Measurements from ENCODE around the gene NPW. TPM values are rescaled to one million over a fixed set of nuclear protein-coding genes. Genes with fewer than 3 reads are reported as not detected.

NPW gene
- total RNA-seq (2012; rRNA removed) = not detected in 2 replicates

- Histone ChIP-seq H3K4me2 (ENCODE audit: low read length) (peak within 1 kb of the TSS; percentile 73), H3K27me3 (ENCODE audit: control insufficient read depth, insufficient read depth, low read length) (peaks cover 3% of the 10 kb centered on the region), H3K9ac (ENCODE audit: low read depth, low read length) (no peak within 1 kb of the TSS), H3K9me3 (replicated peaks; ENCODE audit: low read length) (no peaks in the 10 kb centered on the region), H3K4me3 (ENCODE audit: low read length) (peak within 1 kb of the TSS; percentile 45), H3K36me3 (ENCODE audit: insufficient read depth, low read length) (no peaks in the 10 kb centered on the region), H3K4me1 (ENCODE audit: control insufficient read depth, insufficient read depth, low read length) (peaks cover 27% of the 10 kb centered on the region)
Observed at GRCh38 chr16:2019518-2019920, at the start of gene NPW. TSS of gene NPW (plus strand) at chr16:2019785.

GRCh38 chr16:1971796-1972489, 47.6 kb upstream of the NPW start, which contains the start of gene TBL3:
TSS of gene TBL3 (plus strand) at chr16:1972053. CDS start at chr16:1972165, 112 bp downstream.
- H3K4me1 ChIP-seq (ENCODE audit: control insufficient read depth, insufficient read depth, low read length) = peaks cover 8% of the 10 kb centered on the region
- H3K9me3 ChIP-seq (replicated peaks; ENCODE audit: low read length) = no peaks in the 10 kb centered on the region
- no peaks in the 10 kb centered on the region for H3K27me3 ChIP-seq (ENCODE audit: control insufficient read depth, insufficient read depth, low read length)

GRCh38 chr16:1972490-1972877, 47.1 kb upstream of the NPW start:
- peak overlapping the region; percentile 90 for H3K9ac ChIP-seq (ENCODE audit: low read depth, low read length)
- H3K4me3 ChIP-seq (ENCODE audit: low read length) = peak overlapping the region; percentile 78
- peaks cover 35% of the 10 kb centered on the region for H3K36me3 ChIP-seq (ENCODE audit: insufficient read depth, low read length)
- peaks cover 8% of the 10 kb centered on the region for H3K4me1 ChIP-seq (ENCODE audit: control insufficient read depth, insufficient read depth, low read length)
- H3K9me3 ChIP-seq (replicated peaks; ENCODE audit: low read length) = no peaks in the 10 kb centered on the region
- H3K27me3 ChIP-seq (ENCODE audit: control insufficient read depth, insufficient read depth, low read length) = no peaks in the 10 kb centered on the region
- peak overlapping the region; percentile 90 for H3K4me2 ChIP-seq (ENCODE audit: low read length)

More at GRCh38 chr16:1971796-1972489, 47.6 kb upstream of the NPW start, which contains the start of gene TBL3:
- H3K4me3 ChIP-seq (ENCODE audit: low read length) = peak within 1 kb of the TSS; percentile 78
- H3K36me3 ChIP-seq (ENCODE audit: insufficient read depth, low read length) = peaks cover 30% of the 10 kb centered on the region
- H3K4me2 ChIP-seq (ENCODE audit: low read length) = peak within 1 kb of the TSS; percentile 90
- H3K9ac ChIP-seq (ENCODE audit: low read depth, low read length) = peak within 1 kb of the TSS; percentile 90

DNA sequence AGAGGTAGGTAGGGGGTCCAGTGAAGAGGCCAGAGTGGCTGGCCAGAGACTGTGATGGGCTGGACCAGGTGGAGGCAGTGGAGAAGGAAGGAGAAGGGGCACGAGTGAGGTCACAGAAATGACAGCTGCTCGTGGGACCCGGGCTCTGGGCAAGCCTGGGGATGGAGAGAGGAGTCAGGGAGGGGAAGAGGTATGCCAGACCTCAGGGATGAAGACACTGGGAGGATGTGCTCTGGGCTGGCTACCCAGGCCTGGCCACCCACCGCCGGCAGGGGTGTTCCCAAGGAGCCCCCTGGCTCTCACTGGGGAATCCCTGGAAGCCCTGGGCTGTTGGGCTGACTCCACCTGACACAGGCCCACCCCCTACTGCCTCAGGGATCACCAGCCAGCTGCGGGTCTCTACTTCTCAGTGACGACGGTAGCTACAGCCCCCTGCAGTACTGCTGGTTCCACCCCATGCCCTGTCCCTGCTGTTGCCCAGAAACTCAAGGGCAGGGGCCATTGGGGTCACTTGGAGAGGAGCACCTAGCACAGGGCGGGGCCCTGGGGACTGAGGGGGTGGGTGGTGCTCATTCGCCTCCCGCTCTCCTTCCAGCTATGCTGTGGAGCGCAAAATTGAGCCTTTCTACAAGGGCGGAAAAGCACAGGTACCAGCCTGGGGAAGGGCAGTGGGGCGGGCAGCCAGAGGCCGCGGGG, 46.0 kb upstream of the NPW start:
- H3K36me3 ChIP-seq (ENCODE audit: insufficient read depth, low read length) = peaks cover 46% of the 10 kb centered on the region
- H3K4me1 ChIP-seq (ENCODE audit: control insufficient read depth, insufficient read depth, low read length) = peaks cover 8% of the 10 kb centered on the region
- H3K9me3 ChIP-seq (replicated peaks; ENCODE audit: low read length) = no peaks in the 10 kb centered on the region
- no peak overlapping the region for H3K4me3 ChIP-seq (ENCODE audit: low read length)
- H3K4me2 ChIP-seq (ENCODE audit: low read length) = peak overlapping the region; percentile 37
- no peak overlapping the region for H3K9ac ChIP-seq (ENCODE audit: low read depth, low read length)
- no peaks in the 10 kb centered on the region for H3K27me3 ChIP-seq (ENCODE audit: control insufficient read depth, insufficient read depth, low read length)

DNA sequence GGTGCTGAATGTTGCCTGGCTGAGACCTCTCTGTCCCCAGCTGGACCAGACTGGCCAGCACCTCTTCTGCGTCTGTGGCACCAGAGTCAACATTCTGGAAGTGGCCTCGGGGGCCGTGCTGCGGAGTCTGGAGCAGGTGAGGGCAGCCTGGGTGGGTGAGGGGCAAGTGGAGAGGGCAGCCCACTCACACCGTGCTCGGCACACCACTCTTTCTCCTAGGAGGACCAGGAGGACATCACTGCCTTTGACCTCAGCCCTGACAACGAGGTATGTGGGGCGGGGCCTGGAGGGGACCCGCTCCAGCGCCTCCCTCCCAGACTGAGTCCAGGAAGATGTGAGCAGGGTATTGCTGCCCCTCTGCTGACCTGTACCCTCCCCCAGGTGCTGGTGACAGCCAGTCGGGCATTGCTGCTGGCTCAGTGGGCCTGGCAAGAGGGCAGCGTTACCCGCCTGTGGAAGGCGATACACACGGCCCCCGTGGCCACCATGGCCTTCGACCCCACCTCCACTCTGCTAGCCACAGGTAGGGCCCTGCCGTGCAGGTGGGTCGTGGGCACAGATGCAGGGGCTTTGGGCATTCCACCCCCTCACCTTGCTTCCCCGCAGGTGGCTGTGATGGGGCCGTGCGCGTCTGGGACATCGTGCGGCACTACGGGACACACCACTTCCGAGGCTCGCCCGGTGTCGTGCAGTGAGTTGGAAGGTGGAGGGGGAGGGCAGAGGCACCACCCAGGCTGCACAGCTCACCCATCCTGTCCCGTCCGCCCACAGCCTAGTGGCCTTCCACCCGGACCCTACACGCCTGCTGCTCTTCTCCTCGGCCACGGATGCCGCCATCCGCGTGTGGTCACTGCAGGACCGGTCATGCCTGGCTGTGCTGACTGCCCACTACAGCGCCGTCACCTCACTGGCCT, 45.2 kb upstream of the NPW start:
- no peaks in the 10 kb centered on the region for H3K9me3 ChIP-seq (replicated peaks; ENCODE audit: low read length)
- peaks cover 8% of the 10 kb centered on the region for H3K4me1 ChIP-seq (ENCODE audit: control insufficient read depth, insufficient read depth, low read length)
- no peak overlapping the region for H3K4me2 ChIP-seq (ENCODE audit: low read length)
- H3K27me3 ChIP-seq (ENCODE audit: control insufficient read depth, insufficient read depth, low read length) = no peaks in the 10 kb centered on the region
- H3K9ac ChIP-seq (ENCODE audit: low read depth, low read length) = no peak overlapping the region
- H3K4me3 ChIP-seq (ENCODE audit: low read length) = no peak overlapping the region
- peaks cover 51% of the 10 kb centered on the region for H3K36me3 ChIP-seq (ENCODE audit: insufficient read depth, low read length)

GRCh38 chr16:1975432-1976215, 44.0 kb upstream of the NPW start:
- Histone ChIP-seq H3K9me3 (replicated peaks; ENCODE audit: low read length) (no peaks in the 10 kb centered on the region), H3K36me3 (ENCODE audit: insufficient read depth, low read length) (peaks cover 52% of the 10 kb centered on the region), H3K9ac (ENCODE audit: low read depth, low read length) (no peak overlapping the region), H3K27me3 (ENCODE audit: control insufficient read depth, insufficient read depth, low read length) (peaks cover 12% of the 10 kb centered on the region), H3K4me2 (ENCODE audit: low read length) (no peak overlapping the region), H3K4me3 (ENCODE audit: low read length) (no peak overlapping the region), H3K4me1 (ENCODE audit: control insufficient read depth, insufficient read depth, low read length) (peaks cover 8% of the 10 kb centered on the region)

- H3K36me3 ChIP-seq (ENCODE audit: insufficient read depth, low read length) = peaks cover 52% of the 10 kb centered on the region
- H3K4me2 ChIP-seq (ENCODE audit: low read length) = no peak overlapping the region
- peaks cover 17% of the 10 kb centered on the region for H3K27me3 ChIP-seq (ENCODE audit: control insufficient read depth, insufficient read depth, low read length)
- H3K9me3 ChIP-seq (replicated peaks; ENCODE audit: low read length) = no peaks in the 10 kb centered on the region
- H3K4me1 ChIP-seq (ENCODE audit: control insufficient read depth, insufficient read depth, low read length) = peaks cover 4% of the 10 kb centered on the region
- no peak overlapping the region for H3K9ac ChIP-seq (ENCODE audit: low read depth, low read length)
- no peak overlapping the region for H3K4me3 ChIP-seq (ENCODE audit: low read length)
Observed at GRCh38 chr16:1976216-1976520, 43.4 kb upstream of the NPW start.

DNA sequence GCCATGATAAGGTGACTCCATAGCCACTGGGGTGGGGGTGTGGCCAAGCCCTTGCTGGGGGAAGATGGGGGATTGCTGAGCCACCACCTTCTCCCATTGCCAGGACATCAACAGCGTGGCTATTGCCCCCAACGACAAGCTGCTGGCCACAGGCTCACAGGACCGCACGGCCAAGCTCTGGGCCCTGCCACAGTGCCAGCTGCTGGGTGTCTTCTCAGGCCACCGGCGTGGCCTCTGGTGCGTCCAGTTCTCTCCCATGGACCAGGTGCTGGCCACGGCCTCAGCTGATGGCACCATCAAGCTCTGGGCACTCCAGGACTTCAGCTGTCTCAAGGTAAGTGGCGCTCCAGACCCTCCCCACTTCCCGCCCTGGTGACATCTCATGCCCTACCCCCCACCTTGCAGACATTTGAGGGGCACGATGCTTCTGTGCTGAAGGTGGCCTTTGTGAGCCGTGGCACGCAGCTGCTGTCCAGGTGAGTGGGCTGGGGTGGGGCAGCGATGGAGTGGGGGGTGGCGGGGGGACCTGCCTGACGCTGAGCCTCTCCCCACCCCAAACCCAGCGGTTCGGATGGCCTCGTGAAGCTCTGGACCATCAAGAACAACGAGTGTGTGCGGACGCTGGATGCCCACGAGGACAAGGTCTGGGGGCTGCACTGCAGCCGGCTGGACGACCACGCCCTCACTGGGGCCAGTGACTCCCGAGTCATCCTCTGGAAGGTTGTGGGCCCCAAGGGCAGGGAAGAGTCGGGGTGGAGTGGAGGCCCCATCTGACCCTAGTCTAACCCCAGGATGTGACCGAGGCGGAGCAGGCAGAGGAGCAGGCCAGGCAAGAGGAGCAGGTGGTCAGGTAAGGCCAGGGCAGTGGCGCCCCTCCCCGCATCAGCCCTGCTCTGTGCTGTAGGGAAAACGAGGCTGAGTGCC, 42.4 kb upstream of the NPW start:
- Histone ChIP-seq H3K9me3 (replicated peaks; ENCODE audit: low read length) (no peaks in the 10 kb centered on the region), H3K4me3 (ENCODE audit: low read length) (no peak overlapping the region), H3K27me3 (ENCODE audit: control insufficient read depth, insufficient read depth, low read length) (peaks cover 28% of the 10 kb centered on the region), H3K9ac (ENCODE audit: low read depth, low read length) (no peak overlapping the region), H3K4me2 (ENCODE audit: low read length) (no peak overlapping the region), H3K4me1 (ENCODE audit: control insufficient read depth, insufficient read depth, low read length) (peaks cover 4% of the 10 kb centered on the region), H3K36me3 (ENCODE audit: insufficient read depth, low read length) (peaks cover 50% of the 10 kb centered on the region)

DNA sequence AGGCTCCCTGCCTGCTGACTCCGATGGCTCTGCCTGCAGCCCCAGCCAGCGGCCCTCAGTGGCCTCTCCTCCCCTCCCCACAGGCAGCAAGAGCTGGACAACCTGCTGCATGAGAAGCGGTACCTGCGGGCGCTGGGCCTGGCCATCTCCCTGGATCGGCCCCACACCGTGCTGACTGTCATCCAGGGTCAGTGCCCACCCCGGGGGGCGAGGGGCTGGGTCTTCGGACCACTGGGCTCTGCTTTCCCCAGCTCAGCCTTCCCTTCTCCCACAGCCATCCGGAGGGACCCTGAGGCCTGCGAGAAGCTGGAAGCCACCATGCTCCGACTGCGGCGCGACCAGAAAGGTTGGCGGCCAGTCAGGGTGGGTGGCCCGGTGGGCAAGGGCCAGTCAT, 41.7 kb upstream of the NPW start:
- H3K4me3 ChIP-seq (ENCODE audit: low read length) = no peak overlapping the region
- H3K36me3 ChIP-seq (ENCODE audit: insufficient read depth, low read length) = peaks cover 50% of the 10 kb centered on the region
- H3K4me1 ChIP-seq (ENCODE audit: control insufficient read depth, insufficient read depth, low read length) = peaks cover under 1% of the 10 kb centered on the region
- no peaks in the 10 kb centered on the region for H3K9me3 ChIP-seq (replicated peaks; ENCODE audit: low read length)
- H3K4me2 ChIP-seq (ENCODE audit: low read length) = no peak overlapping the region
- H3K27me3 ChIP-seq (ENCODE audit: control insufficient read depth, insufficient read depth, low read length) = peaks cover 33% of the 10 kb centered on the region
- no peak overlapping the region for H3K9ac ChIP-seq (ENCODE audit: low read depth, low read length)

GRCh38 chr16:1978476-1979120, 41.0 kb upstream of the NPW start:
- Histone ChIP-seq H3K9ac (ENCODE audit: low read depth, low read length) (no peak overlapping the region), H3K36me3 (ENCODE audit: insufficient read depth, low read length) (peaks cover 50% of the 10 kb centered on the region), H3K4me2 (ENCODE audit: low read length) (no peak overlapping the region), H3K9me3 (replicated peaks; ENCODE audit: low read length) (no peaks in the 10 kb centered on the region), H3K27me3 (ENCODE audit: control insufficient read depth, insufficient read depth, low read length) (peaks cover 33% of the 10 kb centered on the region), H3K4me3 (ENCODE audit: low read length) (no peak overlapping the region), H3K4me1 (ENCODE audit: control insufficient read depth, insufficient read depth, low read length) (peaks cover 4% of the 10 kb centered on the region)
